ENCODE data around the gene TRAPPC11. TPM values are rescaled to one million over a fixed set of nuclear protein-coding genes. Genes with fewer than 3 reads are reported as not detected.

The TRAPPC11 gene
- total RNA-seq, 1 experiment from 2014 or later: 32.2 TPM

DNA sequence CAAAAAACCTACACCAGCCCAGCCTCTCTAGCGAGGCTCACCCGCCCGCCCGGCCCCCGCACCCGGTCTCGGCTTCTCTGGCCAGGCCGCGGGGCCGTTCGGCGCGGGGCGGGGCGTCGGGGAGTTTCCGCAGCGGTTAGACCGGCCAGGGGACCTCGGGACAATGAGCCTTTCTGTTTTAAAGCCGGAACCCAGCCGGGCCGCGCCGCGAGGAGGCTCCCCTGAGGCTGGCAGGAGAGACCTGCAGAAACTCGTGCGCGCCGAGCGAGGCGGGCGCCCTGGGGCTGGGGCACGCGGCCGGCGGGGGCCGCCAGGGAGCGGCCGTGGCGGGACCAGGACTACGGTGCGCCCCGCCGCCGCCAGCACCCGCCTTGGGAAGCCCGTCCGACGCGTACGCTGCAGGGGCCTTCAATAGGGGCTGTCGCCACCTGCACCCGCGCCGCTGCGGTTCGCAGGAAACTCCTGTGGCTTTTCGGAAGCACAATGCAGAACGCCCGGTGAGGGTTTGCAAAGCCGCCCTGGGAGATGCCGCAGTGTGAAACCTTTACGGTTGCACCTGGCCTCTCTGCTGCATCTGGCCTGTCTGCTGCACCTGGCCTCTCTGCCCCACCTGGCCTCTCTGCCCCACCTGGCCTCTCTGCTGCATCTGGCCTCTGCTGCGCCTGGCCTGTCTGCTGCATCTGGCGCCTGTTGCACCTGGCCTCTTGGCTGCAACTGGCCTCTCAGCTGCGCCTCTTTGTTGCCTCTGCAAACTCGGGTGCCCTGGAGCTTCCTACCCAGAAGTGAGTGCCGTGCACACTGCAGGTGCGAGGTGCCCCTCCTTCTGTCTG lies 63.9 kb downstream of the TRAPPC11 start:
- peaks cover 18% of the 10 kb centered on the region for H3K27me3 Mint-ChIP-seq (ENCODE audit: low read depth)
- Histone ChIP-seq H4K5ac (ENCODE audit: insufficient read length, low read depth, low read length) (no peak overlapping the region), H3K79me1 (ENCODE audit: insufficient read depth, low read depth, low read length, poor library complexity, severe bottlenecking) (no peaks in the 10 kb centered on the region), H3K9ac (ENCODE audit: extremely low read depth, insufficient read length, low read length) (no peak overlapping the region), H2BK12ac (ENCODE audit: insufficient read length, low read depth, low read length) (no peak overlapping the region), H3K18ac (ENCODE audit: insufficient read length, low read depth, low read length) (peak overlapping the region; percentile 60), H2BK5ac (ENCODE audit: insufficient read length, low read length) (no peak overlapping the region), H4K91ac (ENCODE audit: insufficient read length, low read depth, low read length) (no peak overlapping the region), H3K23me2 (ENCODE audit: insufficient read length, low read depth, low read length, poor library complexity, severe bottlenecking) (no peaks in the 10 kb centered on the region), H3K79me2 (ENCODE audit: insufficient read depth, low read length) (no peaks in the 10 kb centered on the region), H3K23ac (ENCODE audit: insufficient read length, low read depth, low read length) (no peak overlapping the region), H3K56ac (ENCODE audit: insufficient read length, low read depth, low read length) (no peak overlapping the region), H3K4me1 (ENCODE audit: insufficient read depth, low read length) (no peaks in the 10 kb centered on the region), H2BK15ac (ENCODE audit: low read depth, low read length) (no peak overlapping the region), H2BK120ac (ENCODE audit: low read depth, low read length, poor library complexity, severe bottlenecking) (no peak overlapping the region), H2BK20ac (ENCODE audit: low read depth, low read length, poor library complexity, severe bottlenecking) (no peak overlapping the region), H3K14ac (ENCODE audit: insufficient read depth, low read length) (peak overlapping the region; percentile 32; the same call in 1 of the 2 replicates), H3K4ac (ENCODE audit: low read depth, low read length) (no peak overlapping the region), H3K27me3 (ENCODE audit: insufficient read depth, low read length) (no peaks in the 10 kb centered on the region), H3K27ac (ENCODE audit: insufficient read length, low read depth, low read length) (no peak overlapping the region), H3K9me3 (ENCODE audit: control insufficient read depth, low read depth, low read length) (no peaks in the 10 kb centered on the region), H4K20me1 (ENCODE audit: control insufficient read depth, insufficient read depth, insufficient read length) (no peaks in the 10 kb centered on the region), H2AFZ (ENCODE audit: low read length) (no peak overlapping the region), H3K4me2 (ENCODE audit: insufficient read depth, insufficient read length, low read length) (peak overlapping the region; percentile 15), H3T11ph (ENCODE audit: low read length) (no peak overlapping the region), H2AK5ac (ENCODE audit: insufficient read length, low read length) (no peak overlapping the region), H4K8ac (replicated peaks; ENCODE audit: insufficient read length, low read depth, low read length) (no peak overlapping the region)
- peaks cover 2 to 8% of the 10 kb centered on the region in 2 experiments; a peak in 3 of 5 replicates for H3K9me3 Mint-ChIP-seq
- peak; percentile 85 for DNase-seq
- peaks cover 14 to 20% of the 10 kb centered on the region in 2 experiments for H3K4me1 Mint-ChIP-seq
- TF ChIP-seq, protein P1, sequence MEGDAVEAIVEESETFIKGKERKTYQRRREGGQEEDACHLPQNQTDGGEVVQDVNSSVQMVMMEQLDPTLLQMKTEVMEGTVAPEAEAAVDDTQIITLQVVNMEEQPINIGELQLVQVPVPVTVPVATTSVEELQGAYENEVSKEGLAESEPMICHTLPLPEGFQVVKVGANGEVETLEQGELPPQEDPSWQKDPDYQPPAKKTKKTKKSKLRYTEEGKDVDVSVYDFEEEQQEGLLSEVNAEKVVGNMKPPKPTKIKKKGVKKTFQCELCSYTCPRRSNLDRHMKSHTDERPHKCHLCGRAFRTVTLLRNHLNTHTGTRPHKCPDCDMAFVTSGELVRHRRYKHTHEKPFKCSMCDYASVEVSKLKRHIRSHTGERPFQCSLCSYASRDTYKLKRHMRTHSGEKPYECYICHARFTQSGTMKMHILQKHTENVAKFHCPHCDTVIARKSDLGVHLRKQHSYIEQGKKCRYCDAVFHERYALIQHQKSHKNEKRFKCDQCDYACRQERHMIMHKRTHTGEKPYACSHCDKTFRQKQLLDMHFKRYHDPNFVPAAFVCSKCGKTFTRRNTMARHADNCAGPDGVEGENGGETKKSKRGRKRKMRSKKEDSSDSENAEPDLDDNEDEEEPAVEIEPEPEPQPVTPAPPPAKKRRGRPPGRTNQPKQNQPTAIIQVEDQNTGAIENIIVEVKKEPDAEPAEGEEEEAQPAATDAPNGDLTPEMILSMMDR (conservative IDR thresholded peaks at IDR 0.05): no peak
- WGBS (ENCODE audit: extremely low coverage, insufficient read length, low lambda C conversion rate): no CpG with 5 or more reads among the region's 70 CpGs
- H3K27ac Mint-ChIP-seq: peak overlapping the region in 1 of 3 experiments; percentile 51; a peak in 1 of 7 replicates
- H3K36me3 Mint-ChIP-seq (ENCODE audit: insufficient read depth in 1 of 3, low read depth in 3 of 3): peaks cover 0 to 7% (median 2%) of the 10 kb centered on the region in 3 experiments; a peak in 3 of 7 replicates
- H3K4me3 Mint-ChIP-seq: peak overlapping the region; percentile 57 to 77

Measured in H9 (cell line).